Lung (tissue), 12 donors: Measurements from ENCODE around the gene UCHL1. TPM values are rescaled to one million over a fixed set of nuclear protein-coding genes. Genes with fewer than 3 reads are reported as not detected.

ENCODE experiments used
- ATAC-seq: fragments of 200-7000 bp; cut with Tn5 transposase; one replicate; pipeline ENCODE4 v1.9.1; 2020; ENCODE audit warnings: moderate number of reproducible peaks; ENCODE audit not compliant: insufficient read depth, low FRiP score
- DNase-seq, 3 donors: peaks; one replicate each; pipeline ENCODE4 v3.0.0-alpha.2; 2013 to 2017
- H3K27ac ChIP-seq, 2 donors: one replicate each; pipeline ENCODE4 v1.5.1; 2013; ENCODE audit warnings: mild to moderate bottlenecking in 2 of 2, moderate library complexity in 2 of 2, control low read depth in 1 of 2, inconsistent platforms in 1 of 2, low read depth in 1 of 2, low read length in 1 of 2
- H3K27me3 ChIP-seq, 3 donors: one replicate each; pipeline ENCODE4 v1.5.1; 2013; ENCODE audit warnings: low read length in 2 of 3; ENCODE audit not compliant: control insufficient read depth in 3 of 3, insufficient read depth in 3 of 3
- H3K36me3 ChIP-seq, 4 donors: one replicate each; pipeline ENCODE4 v1.5.1; 2013; ENCODE audit warnings: low read length in 4 of 4, mild to moderate bottlenecking in 1 of 4, moderate library complexity in 1 of 4; ENCODE audit not compliant: control insufficient read depth in 4 of 4, insufficient read depth in 4 of 4
- H3K4me1 ChIP-seq, 5 donors: one replicate each; pipeline ENCODE4 v1.5.1; 2013; ENCODE audit warnings: low read length in 5 of 5, mild to moderate bottlenecking in 2 of 5, moderate library complexity in 1 of 5; ENCODE audit not compliant: control insufficient read depth in 5 of 5, insufficient read depth in 5 of 5
- H3K4me3 ChIP-seq: one replicate; pipeline ENCODE4 v1.5.1; 2013; ENCODE audit warnings: mild to moderate bottlenecking, control low read depth, moderate library complexity
- H3K9ac ChIP-seq, 2 donors: one replicate each; pipeline ENCODE4 v1.5.1; 2013; ENCODE audit warnings: low read length in 2 of 2, control low read depth in 1 of 2; ENCODE audit not compliant: insufficient read depth in 1 of 2
- H3K9me3 ChIP-seq, 4 donors: one replicate each; pipeline ENCODE4 v1.5.1; 2013; ENCODE audit warnings: low read length in 3 of 4, mild to moderate bottlenecking in 1 of 4, moderate library complexity in 1 of 4; ENCODE audit not compliant: control insufficient read depth in 4 of 4, insufficient read depth in 3 of 4
- CTCF ChIP-seq: IDR thresholded peaks from 2 replicates; pipeline ENCODE4 v1.5.1; 2012; ENCODE audit warnings: mild to moderate bottlenecking; ENCODE audit errors: control extremely low read depth, extremely low read depth
- WGBS, 2 donors: extraction: QIAGEN DNeasy Blood & Tissue Kit; methylation state at CpG; one replicate each; pipeline ENCODE4 v1.1.7; 2013; 5-methylcytosine and 5-hydroxymethylcytosine counted together
- polyA plus RNA-seq, 2 donors: library from polyadenylated mRNA; stranded (reverse); fragments of 200-250 nt; gene quantifications; one replicate each; pipeline ENCODE4 v1.2.1, GENCODE V29; 2013
- total RNA-seq, 2 donors: library from RNA; depleted of rRNA in 1 of 2; stranded (reverse); fragments of >200 nt in 1 of 2; gene quantifications; one replicate each; pipeline ENCODE4 v1.2.1, GENCODE V29; 2014 to 2021
- donor health status: control.
- donor health status: control.
- donor health status: Bipolar disorder and iron deficiency.
- donor health status: healthy.
- donor health status: DM: yes; HTN: yes; CAD: no.

UCHL1 gene
- total and polyA plus RNA-seq, 4 donors, result 6.9 to 38.2 (median 13.5) TPM

GRCh38 chr4:41256131-41256739, 493 bp upstream of the UCHL1 start:
- DNase-seq (peak in 2 of 3 donors; percentile 14 to 18), ATAC-seq (no peak)
- H3K27ac ChIP-seq, result no peak overlapping the region
- WGBS, 2 donors, result 24 to 36% methylated on average over 13 of the region's 13 CpGs
- peaks cover 0 to 32% (median 11%) of the 10 kb centered on the region in 3 donors for H3K27me3 ChIP-seq
- H3K9me3 ChIP-seq, result peaks cover 0 to 7% (median 0%) of the 10 kb centered on the region in 4 donors
- no peak overlapping the region for H3K4me3 ChIP-seq
- H3K4me1 ChIP-seq, result peaks cover 2 to 14% (median 5%) of the 10 kb centered on the region in 5 donors
- TF ChIP-seq CTCF, result no peak
- no peak overlapping the region for H3K9ac ChIP-seq
- no peaks in the 10 kb centered on the region for H3K36me3 ChIP-seq

DNA sequence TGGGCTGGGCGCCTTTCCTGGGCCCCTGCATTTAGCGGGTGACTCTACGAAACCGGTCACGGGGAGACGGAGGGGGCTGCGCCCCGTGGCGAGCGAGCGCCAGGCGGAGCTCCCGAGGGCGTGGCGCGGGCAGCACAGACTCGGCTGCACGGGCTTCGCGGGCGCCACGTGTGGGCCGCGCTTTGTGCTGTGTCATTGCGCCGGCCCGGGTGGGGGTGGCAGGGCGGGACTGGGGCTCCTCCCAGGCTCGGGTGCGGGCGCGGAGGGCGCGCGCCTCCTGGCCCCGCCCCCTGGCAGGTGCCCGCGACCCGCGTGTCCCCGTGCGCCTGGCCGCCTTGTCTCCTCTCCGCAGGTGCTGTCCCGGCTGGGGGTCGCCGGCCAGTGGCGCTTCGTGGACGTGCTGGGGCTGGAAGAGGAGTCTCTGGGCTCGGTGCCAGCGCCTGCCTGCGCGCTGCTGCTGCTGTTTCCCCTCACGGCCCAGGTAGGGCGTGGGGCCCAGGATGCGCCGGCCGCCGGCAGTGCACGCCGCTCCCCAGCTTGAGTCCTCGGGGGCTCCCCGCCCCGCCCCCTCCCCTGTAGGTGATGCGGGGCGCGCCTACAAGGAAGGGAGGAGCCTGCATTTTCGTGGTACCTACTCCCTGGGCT, 651 bp downstream of the UCHL1 start:
- Histone ChIP-seq H3K4me1 (peaks cover 2 to 14% (median 5%) of the 10 kb centered on the region in 5 donors), H3K27ac (no peak overlapping the region), H3K9me3 (peaks cover 0 to 7% (median 0%) of the 10 kb centered on the region in 4 donors), H3K27me3 (peaks cover 0 to 32% (median 11%) of the 10 kb centered on the region in 3 donors), H3K4me3 (peak overlapping the region; percentile 41), H3K36me3 (no peaks in the 10 kb centered on the region), H3K9ac (peak overlapping the region in 1 of 2 donors; percentile 23)
- TF ChIP-seq CTCF, result no peak
- ATAC-seq (peak; percentile 78), DNase-seq (peak; percentile 29 to 54 (median 53))
- 2% methylated on average over 30 to 69 of the region's 69 CpGs for WGBS, 2 donors

DNA sequence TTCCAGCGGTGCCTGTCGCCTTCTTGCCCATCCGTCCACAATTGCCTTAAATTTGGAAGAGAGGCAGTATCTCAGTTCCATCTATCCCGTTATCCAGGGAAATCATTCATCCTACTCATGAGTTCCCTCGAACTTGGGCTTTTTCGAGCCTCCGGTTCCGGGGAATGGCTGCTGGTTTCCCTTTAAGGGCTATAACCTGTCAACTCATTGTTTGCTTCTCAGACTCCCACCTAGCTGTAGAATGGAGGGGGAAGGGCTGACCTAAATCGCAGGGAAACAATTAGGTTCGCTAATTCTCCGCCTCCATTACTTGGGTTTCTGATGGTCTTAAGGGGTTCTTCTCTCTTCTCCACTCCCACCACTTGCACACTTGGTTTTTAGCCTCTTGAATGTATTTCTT, 1.2 kb downstream of the UCHL1 start:
- no peaks in the 10 kb centered on the region for H3K36me3 ChIP-seq
- DNase-seq (peak in 1 of 3 donors; percentile 11), ATAC-seq (no peak)
- peaks cover 0 to 32% (median 11%) of the 10 kb centered on the region in 3 donors for H3K27me3 ChIP-seq
- WGBS, 2 donors, result 21 to 31% methylated on average over 11 of the region's 11 CpGs
- no peak for TF ChIP-seq CTCF
- peaks cover 2 to 14% (median 5%) of the 10 kb centered on the region in 5 donors for H3K4me1 ChIP-seq
- H3K4me3 ChIP-seq, result peak overlapping the region; percentile 41
- no peak overlapping the region for H3K27ac ChIP-seq
- peak overlapping the region in 1 of 2 donors; percentile 23 for H3K9ac ChIP-seq
- H3K9me3 ChIP-seq, result peaks cover 0 to 7% (median 0%) of the 10 kb centered on the region in 4 donors
